OCI-LY3 (cell line): ENCODE measurements around the gene LIN54.

Source experiments
- EZH2phosphoT487 ChIP-seq: fragments of 200-600 bp; shearing (Covaris generic); IDR thresholded peaks from 2 replicates; pipeline ENCODE4 v1.6.1; 2018; ENCODE audit warnings: antibody characterized with exemption, mixed run types, low read depth
- TF ChIP-seq, protein P1 (sequence below): fragments of 200-600, 300-600 bp; sonication (generic); IDR thresholded peaks from 2 replicates; pipeline ENCODE4 v1.5.1; 2014; ENCODE audit warnings: antibody characterized with exemption, low read length, low read depth

DNA sequence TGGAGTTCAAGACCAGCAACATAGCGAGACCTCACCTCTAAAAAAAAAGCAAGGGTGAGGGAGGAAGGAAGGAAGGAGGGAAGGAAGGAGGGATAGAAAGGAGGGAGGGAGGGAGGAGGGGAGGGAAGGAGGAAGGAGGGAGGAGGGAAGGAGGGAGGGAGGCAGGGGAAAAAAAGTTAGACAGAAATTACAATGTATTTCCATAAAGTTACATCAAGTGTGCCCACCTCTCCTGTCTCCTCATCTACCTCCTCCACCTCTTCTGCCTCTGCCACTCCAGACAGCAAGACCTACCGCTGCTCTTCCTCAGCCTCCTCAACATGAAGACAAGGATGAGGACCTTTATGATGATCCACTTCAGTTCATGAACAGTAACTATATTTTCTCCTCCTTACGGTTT is 8.3 kb downstream of the LIN54 start:
- TF ChIP-seq, protein P1, sequence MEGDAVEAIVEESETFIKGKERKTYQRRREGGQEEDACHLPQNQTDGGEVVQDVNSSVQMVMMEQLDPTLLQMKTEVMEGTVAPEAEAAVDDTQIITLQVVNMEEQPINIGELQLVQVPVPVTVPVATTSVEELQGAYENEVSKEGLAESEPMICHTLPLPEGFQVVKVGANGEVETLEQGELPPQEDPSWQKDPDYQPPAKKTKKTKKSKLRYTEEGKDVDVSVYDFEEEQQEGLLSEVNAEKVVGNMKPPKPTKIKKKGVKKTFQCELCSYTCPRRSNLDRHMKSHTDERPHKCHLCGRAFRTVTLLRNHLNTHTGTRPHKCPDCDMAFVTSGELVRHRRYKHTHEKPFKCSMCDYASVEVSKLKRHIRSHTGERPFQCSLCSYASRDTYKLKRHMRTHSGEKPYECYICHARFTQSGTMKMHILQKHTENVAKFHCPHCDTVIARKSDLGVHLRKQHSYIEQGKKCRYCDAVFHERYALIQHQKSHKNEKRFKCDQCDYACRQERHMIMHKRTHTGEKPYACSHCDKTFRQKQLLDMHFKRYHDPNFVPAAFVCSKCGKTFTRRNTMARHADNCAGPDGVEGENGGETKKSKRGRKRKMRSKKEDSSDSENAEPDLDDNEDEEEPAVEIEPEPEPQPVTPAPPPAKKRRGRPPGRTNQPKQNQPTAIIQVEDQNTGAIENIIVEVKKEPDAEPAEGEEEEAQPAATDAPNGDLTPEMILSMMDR = no peak
- TF ChIP-seq EZH2phosphoT487 = no peak
